H9 (cell line): ENCODE measurements around the gene PIBF1. TPM values are rescaled to one million over a fixed set of nuclear protein-coding genes. Genes with fewer than 3 reads are reported as not detected.

Experiments
- DNase-seq: peaks from one replicate; pipeline ENCODE4 v3.0.0-alpha.2; 2017
- H2AFZ ChIP-seq: one replicate; pipeline ENCODE4 v1.6.1; 2013; ENCODE audit warnings: mild to moderate bottlenecking, low read length, control low read depth, moderate library complexity
- H2AK5ac ChIP-seq: 2 replicates; pipeline ENCODE4 v1.6.1; 2013; ENCODE audit warnings: low read length, control low read depth, mixed read lengths; ENCODE audit not compliant: insufficient read length
- H2BK120ac ChIP-seq: one replicate; pipeline ENCODE4 v1.6.1; 2013; ENCODE audit warnings: low read depth, mild to moderate bottlenecking, low read length, control low read depth, inconsistent platforms; ENCODE audit not compliant: poor library complexity, severe bottlenecking
- H2BK12ac ChIP-seq: 2 replicates; pipeline ENCODE4 v1.6.1; 2013; ENCODE audit warnings: low read length, control low read depth, mixed read lengths, low read depth; ENCODE audit not compliant: insufficient read length
- H2BK15ac ChIP-seq: 2 replicates; pipeline ENCODE4 v1.6.1; 2013; ENCODE audit warnings: low read depth, low read length, control low read depth
- H2BK20ac ChIP-seq: one replicate; pipeline ENCODE4 v1.6.1; 2013; ENCODE audit warnings: low read depth, mild to moderate bottlenecking, low read length, control low read depth, inconsistent platforms; ENCODE audit not compliant: poor library complexity, severe bottlenecking
- H2BK5ac ChIP-seq: 2 replicates; pipeline ENCODE4 v1.6.1; 2013; ENCODE audit warnings: low read length, control low read depth, mixed read lengths; ENCODE audit not compliant: insufficient read length
- H3K14ac ChIP-seq: 2 replicates; pipeline ENCODE4 v1.6.1; 2013; ENCODE audit warnings: low read length, control low read depth; ENCODE audit not compliant: insufficient read depth
- H3K18ac ChIP-seq: 2 replicates; pipeline ENCODE4 v1.6.1; 2013; ENCODE audit warnings: low read depth, mild to moderate bottlenecking, mixed read lengths, low read length, control low read depth; ENCODE audit not compliant: insufficient read length
- H3K23ac ChIP-seq: 2 replicates; pipeline ENCODE4 v1.6.1; 2013; ENCODE audit warnings: low read length, control low read depth, mixed read lengths, low read depth; ENCODE audit not compliant: insufficient read length
- H3K23me2 ChIP-seq: 2 replicates; pipeline ENCODE4 v1.6.1; 2013; ENCODE audit warnings: low read depth, mild to moderate bottlenecking, mixed read lengths, low read length, control low read depth; ENCODE audit not compliant: insufficient read length, poor library complexity, severe bottlenecking
- H3K27ac ChIP-seq: 2 replicates; pipeline ENCODE4 v1.5.1; 2013; ENCODE audit warnings: low read length, control low read depth, mixed read lengths, low read depth; ENCODE audit not compliant: insufficient read length
- H3K27me3 ChIP-seq: 2 replicates; pipeline ENCODE4 v1.6.1; 2013; ENCODE audit warnings: low read length, control low read depth, inconsistent platforms; ENCODE audit not compliant: insufficient read depth
- H3K4ac ChIP-seq: 2 replicates; pipeline ENCODE4 v1.6.1; 2013; ENCODE audit warnings: low read depth, mild to moderate bottlenecking, control low read depth, inconsistent platforms, low read length, moderate library complexity
- H3K4me1 ChIP-seq: 2 replicates; pipeline ENCODE4 v1.6.1; 2013; ENCODE audit warnings: low read length, control low read depth, inconsistent platforms; ENCODE audit not compliant: insufficient read depth
- H3K4me2 ChIP-seq: 2 replicates; pipeline ENCODE4 v1.6.1; 2013; ENCODE audit warnings: low read length, control low read depth, mixed read lengths; ENCODE audit not compliant: insufficient read length, insufficient read depth
- H3K56ac ChIP-seq: 2 replicates; pipeline ENCODE4 v1.6.1; 2013; ENCODE audit warnings: low read depth, mild to moderate bottlenecking, mixed read lengths, low read length, control low read depth; ENCODE audit not compliant: insufficient read length
- H3K79me1 ChIP-seq: 2 replicates; pipeline ENCODE4 v1.6.1; 2013; ENCODE audit warnings: low read depth, mild to moderate bottlenecking, moderate library complexity, low read length, control low read depth, inconsistent platforms; ENCODE audit not compliant: insufficient read depth, poor library complexity, severe bottlenecking
- H3K79me2 ChIP-seq: 2 replicates; pipeline ENCODE4 v1.6.1; 2013; ENCODE audit warnings: low read length, control low read depth, inconsistent platforms; ENCODE audit not compliant: insufficient read depth
- H3K9ac ChIP-seq: 2 replicates; pipeline ENCODE4 v1.6.1; 2013; ENCODE audit warnings: low read length, control low read depth, mixed read lengths; ENCODE audit not compliant: insufficient read length; ENCODE audit errors: extremely low read depth
- H3K9me3 ChIP-seq: one replicate; pipeline ENCODE4 v1.6.1; 2013; ENCODE audit warnings: low read depth, low read length, inconsistent platforms; ENCODE audit not compliant: control insufficient read depth
- H3T11ph ChIP-seq: one replicate; pipeline ENCODE4 v1.6.1; 2013; ENCODE audit warnings: mild to moderate bottlenecking, low read length, control low read depth, inconsistent platforms
- H4K20me1 ChIP-seq: one replicate; pipeline ENCODE4 v1.6.1; 2013; ENCODE audit not compliant: control insufficient read depth, insufficient read length, insufficient read depth
- H4K5ac ChIP-seq: 2 replicates; pipeline ENCODE4 v1.6.1; 2013; ENCODE audit warnings: low read depth, mild to moderate bottlenecking, mixed read lengths, low read length, control low read depth; ENCODE audit not compliant: insufficient read length
- H4K8ac ChIP-seq: replicated peaks from 2 replicates; pipeline ENCODE4 v1.6.1; 2013; ENCODE audit warnings: low read length, control low read depth, mixed read lengths, low read depth; ENCODE audit not compliant: insufficient read length
- H4K91ac ChIP-seq: 2 replicates; pipeline ENCODE4 v1.6.1; 2013; ENCODE audit warnings: low read depth, mild to moderate bottlenecking, moderate library complexity, mixed read lengths, low read length, control low read depth; ENCODE audit not compliant: insufficient read length
- H3K27ac Mint-ChIP-seq, 3 experiments: 2 replicates in 2 of 3; 3 replicates in 1 of 3; pipeline ENCODE4 v1.8.0; 2020 to 2021; ENCODE audit warnings: mixed read lengths in 3 of 3, mild to moderate bottlenecking in 1 of 3, moderate library complexity in 1 of 3
- H3K27me3 Mint-ChIP-seq: 2 replicates; pipeline ENCODE4 v1.8.0; 2021; ENCODE audit warnings: low read depth, mild to moderate bottlenecking, moderate library complexity, mixed read lengths
- H3K36me3 Mint-ChIP-seq, 3 experiments: 2 replicates in 2 of 3; 3 replicates in 1 of 3; pipeline ENCODE4 v1.8.0; 2020 to 2021; ENCODE audit warnings: low read depth in 3 of 3, mixed read lengths in 3 of 3; ENCODE audit not compliant: insufficient read depth in 1 of 3
- H3K4me1 Mint-ChIP-seq, 2 experiments: 2 replicates each; pipeline ENCODE4 v1.8.0; 2020; ENCODE audit warnings: mixed read lengths in 2 of 2
- H3K4me3 Mint-ChIP-seq, 2 experiments: 2 replicates in 1 of 2; 3 replicates in 1 of 2; pipeline ENCODE4 v1.8.0; 2020 to 2021; ENCODE audit warnings: mild to moderate bottlenecking in 2 of 2, mixed read lengths in 2 of 2, moderate library complexity in 1 of 2
- H3K9me3 Mint-ChIP-seq, 2 experiments: 2 replicates in 1 of 2; 3 replicates in 1 of 2; pipeline ENCODE4 v1.8.0; 2020; ENCODE audit warnings: mild to moderate bottlenecking in 2 of 2, mixed read lengths in 2 of 2, moderate library complexity in 1 of 2
- CTCF ChIP-seq: fragments of 200-600 bp; sonication (generic); conservative IDR thresholded peaks from 3 replicates; pipeline ENCODE4 v1.8.0; 2021; ENCODE audit warnings: antibody characterized with exemption, mild to moderate bottlenecking
- WGBS: extraction: QIAGEN DNeasy Blood & Tissue Kit; methylation state at CpG from one replicate; pipeline ENCODE4 v1.1.7; 2013; ENCODE audit warnings: missing lambda C conversion rate, low lambda C conversion rate, mixed read lengths; ENCODE audit not compliant: insufficient read length; ENCODE audit errors: extremely low coverage; 5-methylcytosine and 5-hydroxymethylcytosine counted together
- total RNA-seq: library from RNA; stranded (reverse); gene quantifications from 2 replicates; pipeline ENCODE4 v1.2.1, GENCODE V29; 2021

The PIBF1 gene
- total RNA-seq, 1 experiment from 2014 or later: 12.7 TPM

GRCh38 chr13:73062468-73062867, 280.5 kb downstream of the PIBF1 start:
- Histone ChIP-seq H3K27me3 (peaks cover 23% of the 10 kb centered on the region), H4K20me1 (no peaks in the 10 kb centered on the region), H4K91ac (no peak overlapping the region), H4K8ac (no peak overlapping the region), H2BK20ac (no peak overlapping the region), H3K4me1 (no peaks in the 10 kb centered on the region), H3T11ph (no peak overlapping the region), H3K79me1 (no peaks in the 10 kb centered on the region), H4K5ac (no peak overlapping the region), H3K9ac (no peak overlapping the region), H3K18ac (no peak overlapping the region), H2BK12ac (no peak overlapping the region), H3K4me2 (no peak overlapping the region), H3K14ac (no peak overlapping the region), H2BK5ac (no peak overlapping the region), H3K27ac (no peak overlapping the region), H3K9me3 (no peaks in the 10 kb centered on the region), H2BK15ac (no peak overlapping the region), H2BK120ac (no peak overlapping the region), H2AK5ac (no peak overlapping the region), H3K23ac (no peak overlapping the region), H3K56ac (no peak overlapping the region), H3K4ac (no peak overlapping the region), H3K23me2 (peaks cover 11% of the 10 kb centered on the region), H3K79me2 (no peaks in the 10 kb centered on the region), H2AFZ (no peak overlapping the region)
- Mint-ChIP-seq H3K36me3 (peaks cover 0 to 7% (median 2%) of the 10 kb centered on the region in 3 experiments; a peak in 3 of 7 replicates), H3K27me3 (peaks cover 59% of the 10 kb centered on the region), H3K4me3 (no peak overlapping the region), H3K9me3 (no peaks in the 10 kb centered on the region), H3K4me1 (peaks cover 60% of the 10 kb centered on the region in 2 experiments), H3K27ac (no peak overlapping the region)
- no peak for TF ChIP-seq CTCF
- no CpG with 5 or more reads among the region's 13 CpGs for WGBS
- DNase-seq: no peak
